HG02642 (cell line): ENCODE results near the gene POU5F2.

ENCODE experiments used
- ATAC-seq: cut with Tn5 transposase; IDR thresholded peaks from one replicate; pipeline ENCODE4 v1.9.1; 2021; ENCODE audit warnings: mild to moderate bottlenecking; ENCODE audit not compliant: unreplicated experiment, poor library complexity

POU5F2 gene, protein sequence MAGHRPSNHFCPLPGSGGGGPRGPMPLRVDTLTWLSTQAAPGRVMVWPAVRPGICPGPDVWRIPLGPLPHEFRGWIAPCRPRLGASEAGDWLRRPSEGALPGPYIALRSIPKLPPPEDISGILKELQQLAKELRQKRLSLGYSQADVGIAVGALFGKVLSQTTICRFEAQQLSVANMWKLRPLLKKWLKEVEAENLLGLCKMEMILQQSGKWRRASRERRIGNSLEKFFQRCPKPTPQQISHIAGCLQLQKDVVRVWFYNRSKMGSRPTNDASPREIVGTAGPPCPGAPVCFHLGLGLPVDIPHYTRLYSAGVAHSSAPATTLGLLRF

DNA sequence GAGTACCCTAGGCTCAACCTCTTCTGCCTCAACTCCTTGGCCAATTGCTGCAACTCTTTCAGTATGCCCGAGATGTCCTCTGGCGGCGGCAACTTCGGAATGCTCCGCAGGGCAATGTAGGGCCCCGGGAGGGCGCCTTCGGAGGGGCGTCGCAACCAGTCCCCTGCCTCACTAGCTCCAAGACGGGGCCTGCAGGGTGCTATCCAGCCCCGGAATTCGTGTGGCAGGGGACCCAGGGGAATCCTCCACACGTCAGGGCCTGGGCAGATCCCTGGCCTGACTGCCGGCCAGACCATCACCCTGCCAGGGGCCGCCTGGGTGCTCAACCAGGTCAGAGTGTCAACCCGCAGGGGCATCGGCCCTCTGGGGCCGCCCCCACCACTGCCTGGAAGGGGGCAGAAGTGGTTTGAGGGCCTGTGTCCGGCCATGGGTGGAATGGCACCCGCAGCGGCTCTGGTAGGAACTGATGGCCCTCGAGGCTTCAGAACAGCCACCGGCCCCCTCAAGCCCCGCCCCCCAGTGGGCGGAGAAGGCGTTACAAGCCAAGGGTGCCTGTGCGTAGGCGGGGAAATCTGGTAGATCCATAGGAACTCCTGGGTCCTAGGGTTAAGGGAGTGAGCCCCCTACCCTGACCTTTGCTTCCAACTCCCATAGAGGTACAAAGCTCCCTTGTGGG is at the start of gene POU5F2:
POU5F2 (minus strand) TSS at position 465 of the 676 bp plus-strand sequence; CDS start at position 428, 37 bp downstream.
- no peak for ATAC-seq

DNA sequence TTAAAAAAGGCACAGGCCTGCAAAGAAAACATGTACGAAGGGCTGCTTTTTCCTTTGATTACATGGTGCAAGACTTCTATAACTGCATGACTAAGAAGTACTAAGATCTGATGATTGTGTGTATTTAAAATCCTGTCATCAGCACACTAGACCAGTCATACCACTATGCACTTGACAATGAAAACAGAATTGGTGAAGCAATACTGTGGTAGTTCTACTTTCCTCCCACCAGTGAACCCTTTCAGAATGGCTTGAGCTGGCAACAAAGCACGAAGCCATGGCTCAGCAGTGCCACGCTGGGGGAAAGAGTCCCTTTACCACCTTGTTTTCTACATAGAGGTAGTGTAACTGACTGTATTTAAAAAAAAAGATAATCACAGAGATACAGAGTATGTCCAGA is 49.0 kb upstream of the POU5F2 start:
- ATAC-seq: no peak

DNA sequence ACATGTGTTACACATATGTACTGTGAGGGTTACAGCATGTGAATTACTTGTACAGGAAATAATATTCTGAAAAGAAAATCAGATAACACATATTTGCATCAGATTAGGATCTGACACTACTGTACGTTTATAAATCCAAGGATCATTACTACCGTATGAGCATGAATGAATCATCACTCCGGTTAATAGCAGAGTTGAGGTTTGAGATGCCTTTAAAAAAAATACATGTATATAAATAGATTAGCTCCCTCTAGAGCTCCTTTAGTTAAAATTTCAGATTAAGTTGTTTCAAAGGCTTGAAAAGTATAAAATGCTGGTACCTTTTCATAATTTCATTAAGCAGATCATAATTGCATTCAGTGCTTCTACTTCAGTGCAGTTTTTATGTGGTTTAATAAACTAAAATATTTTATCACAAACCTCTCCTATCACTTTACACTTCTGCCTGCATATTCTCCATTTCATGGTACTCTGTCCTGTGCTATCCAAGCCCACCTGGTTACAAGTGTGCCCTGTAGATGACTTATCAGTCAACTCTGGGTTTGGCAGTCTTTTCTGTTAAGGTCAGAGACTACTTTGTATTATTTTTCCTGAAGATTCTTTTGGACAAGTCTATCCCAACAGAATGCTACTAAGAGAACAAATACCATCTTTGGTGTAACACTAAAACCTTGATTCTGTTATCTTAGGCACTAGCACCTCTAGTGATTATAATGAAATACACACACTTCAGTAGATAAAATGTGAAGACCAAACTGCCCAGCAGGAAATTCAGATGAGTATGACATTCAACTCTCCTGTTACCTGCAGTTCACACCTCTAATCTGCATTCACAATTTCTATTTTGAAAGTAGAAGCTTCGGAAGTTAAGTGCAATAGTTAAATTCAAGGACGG is 48.0 kb upstream of the POU5F2 start:
- ATAC-seq: no peak

DNA sequence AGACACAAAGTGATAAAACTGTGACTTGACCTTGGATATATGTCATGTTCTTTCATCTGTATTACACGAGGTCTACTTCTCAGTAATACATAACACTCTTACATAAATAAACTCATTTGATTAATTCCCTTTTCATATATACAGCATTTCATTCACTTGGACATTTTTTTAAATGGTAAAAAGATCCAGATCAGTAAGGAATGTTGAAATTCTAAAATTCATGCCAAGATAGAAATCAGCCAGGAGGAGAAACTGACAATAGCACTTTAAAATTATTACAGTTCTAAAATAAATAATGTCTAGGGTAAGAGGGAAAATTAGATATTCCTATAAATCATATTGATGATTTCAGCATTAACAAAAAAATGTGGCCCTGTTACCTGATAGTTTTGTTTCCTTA is 46.2 kb upstream of the POU5F2 start:
- no peak for ATAC-seq

DNA sequence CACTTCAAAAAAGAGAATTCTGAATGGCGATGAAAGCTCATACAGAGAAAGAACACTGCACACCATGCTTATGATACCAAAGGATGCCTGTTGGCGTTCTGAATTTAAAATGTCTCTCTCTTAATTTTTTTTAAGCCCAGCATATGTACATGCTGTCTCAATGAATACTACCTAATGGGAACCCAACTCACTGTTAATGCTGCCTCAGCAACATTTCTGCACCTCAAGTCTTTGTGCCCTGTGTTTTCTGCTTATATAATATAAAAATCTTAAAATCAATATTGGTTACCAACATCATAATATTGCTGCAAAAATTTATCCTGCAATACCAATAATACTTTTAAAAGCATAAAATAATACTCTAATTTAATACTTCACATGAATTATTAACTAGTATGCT is 44.1 kb upstream of the POU5F2 start:
- ATAC-seq: no peak

DNA sequence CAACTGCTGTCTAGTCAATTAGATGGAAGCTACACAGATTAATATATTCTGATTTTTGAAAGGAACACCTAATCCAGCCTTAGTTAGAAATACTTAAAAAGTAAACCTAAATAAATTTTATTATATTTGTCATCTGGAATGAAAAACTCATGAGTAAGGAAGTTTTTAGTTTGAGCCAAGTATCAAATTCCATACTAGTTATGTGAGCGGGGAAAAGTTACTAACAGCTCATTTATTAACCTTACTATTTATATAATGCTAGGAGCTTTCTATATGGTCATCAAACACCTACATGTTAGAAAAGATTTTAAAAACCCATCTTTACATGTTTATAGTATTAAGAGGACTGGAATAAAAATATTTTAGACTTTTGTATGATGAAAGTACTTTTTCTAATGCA is 41.6 kb upstream of the POU5F2 start:
- ATAC-seq: no peak

DNA sequence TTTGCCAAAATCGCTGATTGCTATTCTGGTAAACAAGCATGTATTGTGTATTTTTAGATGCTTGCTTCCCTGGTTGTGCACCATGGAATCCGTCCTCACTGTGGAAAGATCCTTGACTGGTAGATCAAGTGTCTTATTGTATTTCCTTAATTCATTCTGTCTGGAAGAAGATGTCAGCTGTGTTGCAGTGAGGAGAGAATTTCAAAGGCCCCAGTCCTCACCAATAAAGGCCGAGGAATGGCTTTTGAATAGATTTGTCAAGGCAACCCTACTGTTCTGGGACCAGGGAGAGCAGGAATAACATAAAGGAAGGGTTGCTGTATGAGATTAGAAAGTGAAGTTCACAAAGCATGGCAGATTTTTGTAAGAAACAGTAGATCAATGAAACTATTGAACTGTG is 36.2 kb upstream of the POU5F2 start:
- no peak for ATAC-seq

DNA sequence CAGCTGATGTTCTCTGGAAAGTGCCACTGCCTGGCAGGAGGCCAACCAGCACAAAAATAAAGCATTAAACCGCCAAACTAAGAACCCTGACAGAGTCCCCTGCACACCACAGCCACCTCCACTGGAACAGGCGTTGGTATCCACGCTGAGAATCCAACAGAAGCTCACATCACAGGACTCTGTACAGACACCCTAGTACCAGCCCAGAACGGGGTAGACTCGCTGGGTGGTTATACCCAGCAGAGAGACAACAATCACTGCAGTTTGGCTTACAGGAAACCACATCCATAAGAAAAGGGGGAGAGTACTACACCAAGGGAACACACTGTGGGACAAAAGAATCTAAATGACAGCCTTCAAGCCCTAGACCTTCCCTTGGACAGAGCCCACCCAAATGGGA is 15.0 kb upstream of the POU5F2 start:
- ATAC-seq: no peak

DNA sequence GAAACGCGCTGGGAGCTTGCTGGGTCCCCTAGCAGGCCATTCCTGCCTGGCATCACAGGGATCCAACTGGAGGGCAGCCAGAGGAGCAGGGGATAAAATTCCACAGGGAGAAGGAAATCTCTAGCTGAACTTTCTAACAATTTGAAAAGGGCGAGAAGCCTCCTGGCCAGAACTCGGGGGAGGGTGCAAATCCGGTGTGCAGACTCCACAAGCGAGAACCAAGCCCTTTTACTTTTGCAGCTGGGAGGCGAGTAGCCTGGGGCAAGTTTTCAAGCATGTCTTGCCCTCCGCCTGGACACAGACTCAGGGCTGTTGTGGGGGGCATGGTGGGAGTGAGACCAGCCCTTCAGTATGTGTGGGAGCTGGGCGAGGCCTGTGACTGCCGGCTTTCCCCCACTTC is 14.3 kb upstream of the POU5F2 start:
- ATAC-seq: no peak

DNA sequence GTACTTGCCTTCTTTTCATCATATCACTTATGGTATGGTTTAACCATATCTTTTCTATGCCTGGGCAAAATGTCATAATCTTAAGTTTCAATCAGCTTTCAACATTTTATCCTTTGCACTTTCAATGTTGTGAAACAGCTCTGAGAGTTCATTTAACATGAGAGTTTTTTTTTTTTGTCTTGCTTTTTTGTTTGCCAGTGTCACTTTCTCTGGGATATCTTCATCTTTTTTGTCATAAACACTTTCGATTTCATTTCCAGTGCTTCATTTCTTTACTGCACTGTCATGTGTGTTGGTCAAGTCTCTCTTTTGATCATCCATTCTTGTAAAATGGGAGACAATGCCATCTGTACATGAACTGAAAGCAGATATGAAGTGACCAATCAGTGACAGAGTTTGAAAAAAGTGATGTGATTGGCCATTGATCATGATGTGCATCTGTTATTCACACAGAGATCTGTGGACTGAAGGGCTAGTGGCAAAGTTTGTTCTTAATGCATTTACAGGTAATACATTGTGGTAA is 7.5 kb upstream of the POU5F2 start:
- ATAC-seq: no peak

DNA sequence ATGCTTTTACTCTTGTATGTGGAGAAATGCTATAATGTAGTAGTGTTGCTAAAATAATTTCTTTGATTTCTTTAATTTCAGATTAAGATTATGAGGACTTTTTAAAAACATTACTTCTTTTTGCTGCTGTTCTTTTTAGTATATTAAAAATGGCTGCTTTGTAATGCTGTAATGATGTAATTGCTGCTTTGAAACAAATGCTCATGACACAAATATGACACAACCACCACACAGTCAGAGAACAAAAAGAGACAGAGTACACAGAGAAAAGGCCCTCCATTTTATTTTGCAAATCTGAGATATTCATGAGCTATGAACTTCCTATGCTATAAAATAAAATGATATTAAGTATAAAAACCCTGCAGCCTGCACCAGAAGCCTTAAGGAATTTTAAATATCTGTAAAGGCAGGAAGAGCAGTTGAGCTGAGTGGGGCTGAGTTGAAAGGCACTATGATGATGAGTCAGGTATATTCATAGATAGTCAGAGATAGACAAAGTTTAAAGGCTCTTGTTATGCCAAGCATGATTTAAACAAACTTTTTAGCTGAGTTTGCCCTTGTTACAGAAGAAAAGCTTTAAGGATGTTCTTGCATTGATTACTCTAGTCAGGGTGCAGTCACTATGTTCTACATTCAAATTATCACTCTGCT is 5.1 kb upstream of the POU5F2 start:
- no peak for ATAC-seq

DNA sequence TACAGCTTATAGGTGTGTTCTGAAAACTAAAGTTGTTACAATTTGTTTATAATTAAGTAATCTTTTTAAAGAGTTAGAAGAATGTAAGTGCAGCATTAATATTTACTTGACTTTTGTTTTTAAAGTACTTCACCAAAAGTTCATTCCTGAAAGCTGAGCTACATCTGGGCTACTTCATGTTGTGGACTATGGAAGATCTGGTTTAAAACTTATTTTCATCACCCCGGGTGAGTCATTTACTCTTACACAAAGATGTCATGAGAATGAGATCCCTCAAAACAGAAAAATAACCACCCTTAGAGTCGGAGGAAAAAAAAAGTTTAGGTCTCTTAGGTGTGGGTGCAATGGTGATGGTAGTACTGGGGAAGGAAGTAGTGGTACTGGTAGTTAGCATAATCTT is 5.1 kb downstream of the POU5F2 start:
- ATAC-seq: no peak

DNA sequence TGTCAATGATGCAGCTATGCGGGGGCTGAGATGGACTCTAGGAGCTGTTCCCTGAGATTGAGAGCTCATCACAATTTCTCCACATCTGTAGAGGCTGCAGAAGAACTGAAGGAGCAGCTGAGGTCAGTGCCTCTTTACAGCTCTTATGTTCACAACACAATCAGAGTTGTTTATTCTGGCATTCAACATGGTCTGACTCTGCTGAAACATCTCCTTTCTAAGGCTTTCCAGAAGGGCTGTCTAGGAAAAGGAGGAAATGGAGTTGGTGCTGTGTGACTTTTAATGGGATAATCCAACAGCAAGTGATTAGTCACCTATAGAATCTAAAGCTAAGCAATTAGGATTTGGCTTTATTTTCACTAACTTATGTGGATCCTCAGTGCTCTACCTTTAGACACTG is 6.0 kb downstream of the POU5F2 start:
- no peak for ATAC-seq

DNA sequence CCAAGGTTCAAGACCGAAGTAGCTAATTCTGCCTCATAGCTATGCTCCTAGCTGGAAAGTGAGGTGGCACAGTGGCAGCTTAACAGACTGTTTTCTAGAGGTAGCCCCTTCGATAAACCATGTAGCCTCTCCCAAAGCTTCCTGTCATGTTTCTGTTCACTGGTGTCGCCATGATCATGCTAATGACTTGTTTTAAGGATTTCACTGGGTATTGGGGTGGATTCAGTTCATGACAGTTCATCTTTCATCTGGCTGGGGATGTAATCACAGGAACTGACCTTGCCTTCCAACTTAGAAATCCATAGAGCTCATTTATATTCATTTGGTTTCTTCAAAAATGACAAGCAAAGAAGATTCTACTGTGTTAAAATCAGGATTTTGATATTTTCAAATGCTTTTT is 9.4 kb downstream of the POU5F2 start:
- ATAC-seq: no peak

DNA sequence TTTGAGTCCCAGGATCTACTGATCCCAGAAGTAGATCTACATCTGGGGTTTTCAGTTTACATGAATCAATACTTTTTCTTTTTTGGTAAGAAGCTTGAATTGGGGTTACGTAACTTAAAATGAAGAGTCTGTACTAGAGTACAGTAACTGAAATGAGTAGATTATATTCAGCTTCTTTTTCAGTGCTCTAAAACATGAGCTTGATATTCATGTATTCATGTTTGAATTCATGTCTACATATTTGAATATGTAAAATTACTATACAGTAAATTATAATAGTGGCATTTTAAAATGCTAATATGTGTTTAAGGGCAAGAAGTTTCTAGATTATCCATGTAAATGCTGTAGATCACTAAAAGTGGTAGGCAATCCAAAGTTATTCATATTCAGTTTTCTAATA is 14.8 kb downstream of the POU5F2 start:
- no peak for ATAC-seq

DNA sequence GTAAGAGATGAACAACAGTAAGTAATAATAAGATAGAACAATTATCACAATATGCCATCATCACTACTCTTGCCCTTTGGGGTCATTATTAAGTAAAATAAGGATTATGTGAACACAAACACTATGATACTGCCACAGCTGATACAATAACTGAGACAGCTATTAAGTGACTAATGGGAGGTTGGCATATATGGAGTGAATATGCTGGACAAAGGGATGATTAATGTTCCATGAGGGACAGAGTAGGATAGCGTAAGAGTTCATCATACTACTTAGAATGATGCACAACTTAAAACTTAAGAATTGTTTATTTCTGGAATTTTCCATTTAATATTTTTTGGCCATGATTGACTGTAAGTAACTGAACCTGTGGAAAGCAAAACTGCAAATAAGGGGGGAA is 16.6 kb downstream of the POU5F2 start:
- no peak for ATAC-seq

DNA sequence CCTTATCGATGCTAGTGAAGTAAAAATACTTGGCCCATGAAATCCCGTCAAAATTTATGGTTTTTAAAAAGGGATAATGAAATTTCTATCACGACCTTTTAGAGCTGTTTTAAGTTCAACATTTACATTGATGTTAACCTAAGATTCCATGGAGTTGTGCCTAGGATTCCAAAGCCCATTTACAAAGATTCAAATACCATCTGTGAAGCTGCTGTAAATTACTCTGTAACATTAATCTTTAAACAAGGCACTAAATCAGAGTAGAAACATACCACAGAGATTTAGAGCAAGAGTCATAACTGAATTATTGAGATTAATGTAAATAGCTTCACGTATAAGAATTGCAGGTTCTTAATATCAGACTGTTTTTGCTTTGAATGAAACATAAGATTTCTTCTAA is 17.7 kb downstream of the POU5F2 start:
- no peak for ATAC-seq

DNA sequence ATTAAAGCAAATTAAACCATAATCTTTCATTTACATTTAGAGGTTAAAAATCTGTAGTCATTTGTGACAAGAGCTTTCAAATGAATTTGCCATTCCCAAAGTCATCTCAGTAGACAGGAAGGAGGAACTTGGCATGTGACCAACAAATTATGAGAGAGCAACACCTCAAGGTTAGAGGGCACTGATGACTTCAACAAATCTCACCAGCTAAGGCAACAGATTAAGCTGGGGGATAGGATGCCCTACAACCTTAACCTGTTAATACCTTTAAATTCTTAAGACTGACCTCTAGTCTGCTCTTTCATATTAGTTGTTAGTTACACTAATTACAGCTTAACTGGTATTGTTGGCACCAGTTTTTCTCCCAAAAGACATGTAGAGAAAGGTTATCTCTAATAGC is 18.4 kb downstream of the POU5F2 start:
- no peak for ATAC-seq

DNA sequence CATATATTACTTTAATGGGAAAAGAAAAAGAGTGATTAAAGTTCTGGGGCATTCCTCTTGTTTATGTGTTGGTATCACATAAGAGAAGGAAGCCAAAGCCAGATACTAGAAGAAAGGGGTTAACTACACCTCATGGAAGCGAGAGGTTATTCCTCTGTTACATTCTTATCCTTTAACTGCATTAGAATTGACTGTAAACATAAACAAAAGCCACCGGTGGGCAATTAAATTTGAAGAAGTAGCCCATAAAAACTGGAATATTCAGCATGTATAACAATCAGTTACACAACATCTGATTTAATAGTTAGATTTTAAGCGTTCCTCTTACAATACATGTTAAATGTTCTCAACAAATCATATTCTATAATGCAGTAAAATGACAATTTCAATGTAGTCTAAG is 18.8 kb downstream of the POU5F2 start:
- ATAC-seq: no peak

DNA sequence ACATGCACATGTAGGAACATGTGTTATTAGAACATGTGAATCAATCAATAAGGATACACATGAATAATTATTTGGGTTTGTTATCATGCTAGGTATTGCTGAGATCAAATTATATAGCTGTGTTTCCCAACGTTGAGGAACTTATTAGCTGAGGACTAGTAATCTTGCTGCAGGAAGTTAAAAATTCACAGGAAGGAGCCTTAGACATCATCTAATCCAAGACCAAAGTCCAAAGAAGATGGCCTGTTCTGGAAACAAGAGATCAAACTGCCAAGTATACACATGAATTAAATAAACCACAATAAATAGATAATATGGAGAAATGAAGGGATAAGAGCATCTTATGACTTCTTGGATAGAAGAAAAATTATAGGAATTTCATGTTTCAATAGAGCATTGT is 19.9 kb downstream of the POU5F2 start:
- no peak for ATAC-seq
